AG04450 (cell line): ENCODE results near the gene ZNF296. TPM values are rescaled to one million over a fixed set of nuclear protein-coding genes. Genes with fewer than 3 reads are reported as not detected.
A peak's percentile ranks its signal among the peaks of the same experiment; 100 is the strongest.

Experiments used
- CTCF ChIA-PET: fragments of 300-600, 350-600 bp; formaldehyde crosslinking; extraction: SDS; loops from one replicate; lab custom pipeline; 2022; ENCODE audit warnings: antibody characterized with exemption, inconsistent platforms; lab: Charles Lee
- POLR2A ChIA-PET: fragments of 350-600 bp; formaldehyde crosslinking; extraction: SDS; loops from one replicate; lab custom pipeline; 2021; ENCODE audit warnings: antibody characterized with exemption, inconsistent platforms; lab: Yijun Ruan, JAX
- DNase-seq: peaks from one replicate; pipeline ENCODE4 v3.0.0-alpha.2; 2011; ENCODE audit warnings: low read depth, low spot score
- H3K27ac ChIP-seq: one replicate; pipeline ENCODE4 v1.5.1; 2012; ENCODE audit warnings: low read depth, low read length, control low read depth
- H3K27me3 ChIP-seq: one replicate; pipeline ENCODE4 v1.6.0; 2012; ENCODE audit warnings: low read length; ENCODE audit not compliant: control insufficient read depth, insufficient read depth
- H3K4me3 ChIP-seq: 2 replicates; pipeline ENCODE4 v1.5.1; 2011; ENCODE audit warnings: mild to moderate bottlenecking, low read depth, low read length, control low read depth
- H3K9me3 ChIP-seq: 2 replicates; pipeline ENCODE4 v1.5.1; 2012; ENCODE audit warnings: low read length; ENCODE audit not compliant: control insufficient read depth, insufficient read depth
- polyA plus RNA-seq: library from polyadenylated mRNA; depleted of rRNA; stranded (reverse); fragments of >200 nt; gene quantifications from 2 replicates; pipeline ENCODE4 v1.2.3, GENCODE V29; 2011
- TF ChIP-seq, protein P1 (sequence below): IDR thresholded peaks from 2 replicates; pipeline ENCODE4 v1.5.1; 2011; ENCODE audit warnings: low read depth, low read length, control low read depth, inconsistent platforms

Gene ZNF296
- polyA plus RNA-seq, 1 experiment, result not detected

- no peak overlapping the region for H3K4me3 ChIP-seq
- ChIA-PET CTCF (interaction anchor here (1.6 kb wide), 1 partner anchor 38 kb away, joined by 4 read pairs; no protein-coding TSS in a partner anchor), POLR2A (no interaction called here)
- no peak for DNase-seq
- no peaks in the 10 kb centered on the region for H3K27me3 ChIP-seq
- H3K27ac ChIP-seq, result peak overlapping the region; percentile 92
- TF ChIP-seq, protein P1, sequence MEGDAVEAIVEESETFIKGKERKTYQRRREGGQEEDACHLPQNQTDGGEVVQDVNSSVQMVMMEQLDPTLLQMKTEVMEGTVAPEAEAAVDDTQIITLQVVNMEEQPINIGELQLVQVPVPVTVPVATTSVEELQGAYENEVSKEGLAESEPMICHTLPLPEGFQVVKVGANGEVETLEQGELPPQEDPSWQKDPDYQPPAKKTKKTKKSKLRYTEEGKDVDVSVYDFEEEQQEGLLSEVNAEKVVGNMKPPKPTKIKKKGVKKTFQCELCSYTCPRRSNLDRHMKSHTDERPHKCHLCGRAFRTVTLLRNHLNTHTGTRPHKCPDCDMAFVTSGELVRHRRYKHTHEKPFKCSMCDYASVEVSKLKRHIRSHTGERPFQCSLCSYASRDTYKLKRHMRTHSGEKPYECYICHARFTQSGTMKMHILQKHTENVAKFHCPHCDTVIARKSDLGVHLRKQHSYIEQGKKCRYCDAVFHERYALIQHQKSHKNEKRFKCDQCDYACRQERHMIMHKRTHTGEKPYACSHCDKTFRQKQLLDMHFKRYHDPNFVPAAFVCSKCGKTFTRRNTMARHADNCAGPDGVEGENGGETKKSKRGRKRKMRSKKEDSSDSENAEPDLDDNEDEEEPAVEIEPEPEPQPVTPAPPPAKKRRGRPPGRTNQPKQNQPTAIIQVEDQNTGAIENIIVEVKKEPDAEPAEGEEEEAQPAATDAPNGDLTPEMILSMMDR, result no peak
- H3K9me3 ChIP-seq, result no peaks in the 10 kb centered on the region; the same call in 1 of the 2 replicates
Observed at GRCh38 chr19:45097450-45097775, 21.1 kb upstream of the ZNF296 start.

DNA sequence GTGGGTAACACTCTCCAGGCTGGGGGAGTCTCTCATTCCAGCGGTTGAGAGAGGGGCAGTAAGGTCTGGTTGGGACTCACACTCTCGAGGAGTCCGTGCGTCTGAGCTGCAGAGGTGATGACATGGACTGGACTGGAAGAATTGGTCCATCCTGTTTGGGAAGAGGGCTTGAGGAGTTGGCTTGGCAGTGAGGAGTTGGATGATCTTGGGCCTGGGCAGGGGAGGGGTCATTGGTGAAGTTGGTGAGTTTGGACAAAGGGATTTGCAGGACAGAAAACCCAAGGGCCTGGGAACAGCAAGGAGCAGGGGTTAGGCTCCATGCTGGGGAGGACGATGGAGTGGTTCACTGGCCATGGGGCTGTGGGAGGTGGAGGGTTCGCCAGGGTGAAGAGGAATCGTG lies 20.4 kb upstream of the ZNF296 start:
- TF ChIP-seq, protein P1, result no peak
- DNase-seq, result no peak
- POLR2A ChIA-PET, result no interaction called here
- Histone ChIP-seq H3K27me3 (no peaks in the 10 kb centered on the region), H3K4me3 (no peak overlapping the region), H3K27ac (peak overlapping the region; percentile 21), H3K9me3 (no peaks in the 10 kb centered on the region; the same call in 1 of the 2 replicates)
- CTCF ChIA-PET, result no interaction called here

DNA sequence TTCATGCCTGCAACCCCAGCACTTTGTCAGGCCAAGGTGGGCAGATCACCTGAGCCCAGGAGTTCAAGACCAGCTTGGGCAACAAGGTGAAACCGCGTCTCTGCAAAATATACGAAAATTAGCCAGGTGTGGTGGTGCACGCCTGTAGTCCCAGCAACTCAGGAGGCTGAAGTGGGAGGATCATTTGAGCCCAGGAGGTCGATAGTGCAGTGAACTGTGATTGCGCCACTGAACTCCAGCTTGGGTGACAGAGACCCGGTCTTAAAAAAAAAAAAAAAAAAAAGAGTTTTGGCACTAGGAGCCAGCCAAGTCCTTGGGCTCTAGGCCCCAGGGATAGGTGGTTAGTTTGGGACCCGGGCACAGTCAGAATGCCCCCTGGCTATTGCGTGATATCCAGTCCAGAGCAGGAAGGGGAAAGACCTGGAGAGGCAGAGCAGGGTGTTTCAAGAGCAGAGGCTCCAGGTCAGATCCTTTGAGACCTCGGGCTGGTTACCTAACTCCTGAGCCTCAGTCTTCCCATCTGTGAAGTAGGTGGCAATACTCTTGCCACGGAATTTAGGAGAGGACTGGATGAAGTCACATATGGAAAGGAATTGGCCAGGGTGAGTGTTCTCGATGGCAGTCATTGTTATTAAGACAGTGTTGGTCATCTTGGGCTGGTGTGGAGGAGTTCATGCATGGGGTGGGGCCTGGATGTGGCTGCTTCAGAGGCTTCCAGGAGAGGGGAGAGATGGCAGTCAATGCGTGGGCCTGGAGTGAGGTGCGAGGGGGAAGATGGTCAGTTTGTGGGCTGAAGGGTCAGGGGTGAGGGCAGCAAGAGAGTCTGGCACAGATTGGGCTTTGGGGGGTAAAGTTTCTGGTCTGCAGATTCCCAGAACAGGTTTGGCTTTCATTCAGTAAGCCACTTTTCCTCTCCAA lies 19.5 kb upstream of the ZNF296 start:
- ChIA-PET CTCF (no interaction called here), POLR2A (interaction anchor here (0.7 kb wide), 1 partner anchor 26 kb away, joined by 3 read pairs; no protein-coding TSS in a partner anchor)
- TF ChIP-seq, protein P1, result no peak
- DNase-seq, result no peak
- H3K27me3 ChIP-seq, result no peaks in the 10 kb centered on the region
- no peaks in the 10 kb centered on the region; the same call in 1 of the 2 replicates for H3K9me3 ChIP-seq
- H3K27ac ChIP-seq, result no peak overlapping the region
- no peak overlapping the region for H3K4me3 ChIP-seq

DNA sequence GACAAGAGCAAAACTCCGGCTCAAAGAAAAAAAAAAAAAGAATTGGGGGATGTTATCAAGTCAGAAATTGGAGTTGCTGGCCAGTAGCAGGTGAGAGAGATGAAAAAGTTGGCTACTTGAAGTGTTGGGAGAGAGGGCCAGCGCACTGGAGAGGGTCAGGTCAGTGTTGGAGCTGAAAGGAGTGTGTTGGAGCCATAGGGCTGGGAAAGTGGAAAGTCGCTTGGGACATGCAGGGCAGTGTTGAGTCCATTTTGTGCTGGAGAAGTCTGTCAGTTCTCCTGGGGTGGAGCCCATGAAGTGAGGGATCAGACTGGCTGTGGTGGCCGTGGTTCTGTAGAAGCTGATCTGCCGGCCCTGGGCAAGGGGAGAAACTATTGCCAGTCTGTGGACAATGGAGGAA lies 18.4 kb upstream of the ZNF296 start:
- Histone ChIP-seq H3K4me3 (peak overlapping the region; percentile 92), H3K9me3 (no peaks in the 10 kb centered on the region; the same call in 1 of the 2 replicates), H3K27ac (no peak overlapping the region), H3K27me3 (no peaks in the 10 kb centered on the region)
- POLR2A ChIA-PET, result no interaction called here
- no peak for DNase-seq
- CTCF ChIA-PET, result no interaction called here
- TF ChIP-seq, protein P1, result no peak

- TF ChIP-seq, protein P1, result no peak
Observed at GRCh38 chr19:45094137-45094536, 17.9 kb upstream of the ZNF296 start.

More at GRCh38 chr19:45094137-45094536, 17.9 kb upstream of the ZNF296 start:
- DNase-seq, result no peak
- ChIA-PET POLR2A (no interaction called here), CTCF (no interaction called here)
- H3K9me3 ChIP-seq, result no peaks in the 10 kb centered on the region; the same call in 1 of the 2 replicates
- no peaks in the 10 kb centered on the region for H3K27me3 ChIP-seq
- H3K4me3 ChIP-seq, result peak overlapping the region; percentile 92
- H3K27ac ChIP-seq, result no peak overlapping the region
